Measurements from ENCODE around the gene SRXN1.

The SRXN1 gene

DNA sequence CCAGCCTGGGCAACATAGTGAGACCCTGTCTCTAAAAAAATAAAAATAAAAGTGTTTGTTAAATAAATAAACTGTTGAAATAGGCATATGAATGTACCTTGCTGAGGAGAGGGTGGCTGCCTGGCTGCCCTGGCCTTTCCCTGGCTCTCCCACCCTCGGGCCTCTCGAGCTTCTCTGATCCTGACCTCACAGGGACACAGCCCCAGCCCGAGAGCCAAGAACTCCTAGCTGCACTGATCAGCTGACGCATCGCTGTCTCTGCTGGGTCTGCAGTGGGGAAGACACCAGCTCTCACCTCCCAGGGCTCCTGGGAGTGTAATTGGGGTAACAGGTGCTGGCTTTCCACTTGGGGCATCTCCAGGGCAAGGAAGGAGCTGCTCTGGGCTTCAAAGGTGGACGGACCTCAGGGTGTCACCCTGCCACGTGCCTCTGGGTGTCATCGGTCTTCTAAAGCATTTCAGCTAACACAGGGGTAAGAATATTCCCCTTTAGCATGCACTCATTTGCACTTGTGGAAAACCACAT lies 49.8 kb downstream of the SRXN1 start:
- H3K9me3 Mint-ChIP-seq = no peaks in the 10 kb centered on the region
- H3K27me3 Mint-ChIP-seq (ENCODE audit: low read depth) = peaks cover 12% of the 10 kb centered on the region
- H3K27ac Mint-ChIP-seq = no peak overlapping the region
- H3K4me3 Mint-ChIP-seq = no peak overlapping the region
- DNase-seq (ENCODE audit: low spot score) = no peak
- H3K4me1 Mint-ChIP-seq (ENCODE audit: low read depth) = peaks cover 3% of the 10 kb centered on the region
- no peaks in the 10 kb centered on the region for H3K36me3 Mint-ChIP-seq (ENCODE audit: low read depth)

DNA sequence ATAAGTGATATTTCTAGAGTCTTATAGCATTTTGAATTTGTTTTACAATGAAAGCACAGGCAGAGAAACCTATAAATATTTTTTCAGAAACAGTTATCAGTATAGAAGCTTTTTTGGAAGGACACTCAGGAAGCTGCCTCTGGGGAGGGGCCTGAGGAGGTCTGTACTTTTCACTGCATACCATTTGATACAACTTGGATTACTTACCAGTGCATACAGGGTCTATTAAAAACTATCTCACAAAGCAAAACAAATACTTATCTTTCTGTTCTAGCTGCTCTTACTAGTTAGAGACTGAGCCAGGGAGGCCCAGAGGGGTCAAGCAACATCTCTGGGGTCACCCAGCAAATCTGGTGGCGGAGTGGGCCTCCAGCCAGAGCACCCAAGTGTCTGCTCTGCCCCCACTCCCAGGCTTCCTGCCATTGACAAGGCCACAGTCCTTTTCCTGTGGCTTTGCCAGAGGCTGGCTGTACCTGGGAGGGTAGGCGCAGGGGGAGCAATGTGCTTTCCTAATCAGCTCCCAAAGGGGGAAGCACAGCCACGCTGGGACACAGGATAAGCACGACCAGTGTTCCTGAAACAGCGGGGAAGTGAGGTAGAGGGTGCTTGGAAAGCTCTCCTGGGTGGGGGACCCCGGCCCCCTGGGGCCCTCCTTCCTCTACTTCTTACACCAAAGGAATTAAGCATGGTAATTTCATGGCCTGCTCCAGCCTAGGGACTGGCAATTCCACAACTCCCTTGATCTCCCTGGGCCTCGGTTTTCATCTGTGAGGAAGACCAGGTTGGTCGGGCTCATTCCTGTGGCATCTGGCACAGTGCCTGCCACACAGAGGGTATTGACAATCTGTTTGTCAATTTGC lies 50.7 kb downstream of the SRXN1 start:
- Mint-ChIP-seq H3K27me3 (ENCODE audit: low read depth) (peaks cover 6% of the 10 kb centered on the region), H3K27ac (no peak overlapping the region), H3K4me3 (no peak overlapping the region), H3K4me1 (ENCODE audit: low read depth) (peaks cover 3% of the 10 kb centered on the region), H3K9me3 (no peaks in the 10 kb centered on the region), H3K36me3 (ENCODE audit: low read depth) (no peaks in the 10 kb centered on the region)
- no peak for DNase-seq (ENCODE audit: low spot score)

DNA sequence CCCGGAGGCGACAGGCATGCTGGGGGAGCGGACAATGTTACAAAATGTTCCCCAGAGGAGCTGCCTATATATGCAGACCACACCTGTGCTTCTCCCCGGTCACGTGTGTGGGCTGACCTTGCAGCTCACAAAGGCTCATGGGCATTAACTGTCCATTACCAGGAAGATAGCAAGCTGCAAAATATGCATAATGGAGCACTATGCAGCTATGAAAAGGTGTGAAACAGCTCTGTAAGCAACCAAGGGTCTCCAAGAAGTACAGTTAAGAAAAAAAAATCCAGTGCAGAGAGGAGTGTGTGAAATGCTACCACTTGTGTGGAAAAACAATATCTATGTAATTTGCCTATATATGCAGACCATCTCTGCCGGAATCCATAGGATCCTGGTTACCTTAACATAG lies 52.3 kb downstream of the SRXN1 start:
- H3K27me3 Mint-ChIP-seq (ENCODE audit: low read depth) = no peaks in the 10 kb centered on the region
- no peak overlapping the region for H3K27ac Mint-ChIP-seq
- no peaks in the 10 kb centered on the region for H3K4me1 Mint-ChIP-seq (ENCODE audit: low read depth)
- H3K36me3 Mint-ChIP-seq (ENCODE audit: low read depth) = no peaks in the 10 kb centered on the region
- no peak for DNase-seq (ENCODE audit: low spot score)
- no peak overlapping the region for H3K4me3 Mint-ChIP-seq
- H3K9me3 Mint-ChIP-seq = no peaks in the 10 kb centered on the region

DNA sequence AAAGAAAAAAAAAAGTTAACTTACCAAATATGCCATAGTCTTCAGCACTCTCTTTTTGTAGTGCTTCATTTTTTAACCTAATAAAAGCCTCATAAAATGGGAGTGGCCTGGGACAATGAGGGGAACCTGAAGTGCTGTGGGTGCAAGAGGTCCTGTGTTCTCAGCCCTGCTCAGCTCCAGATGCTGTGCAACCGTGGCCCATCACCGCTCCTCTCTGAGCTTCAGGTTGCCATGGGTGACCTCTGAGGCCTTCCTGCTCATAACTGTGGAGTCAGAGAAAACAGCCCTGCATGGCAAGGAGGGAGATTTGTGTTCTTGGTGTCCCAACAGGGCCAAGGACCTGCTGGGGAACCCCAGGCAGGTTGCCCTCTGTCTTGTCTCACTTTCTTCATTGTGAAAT lies 52.9 kb downstream of the SRXN1 start:
- Mint-ChIP-seq H3K36me3 (ENCODE audit: low read depth) (no peaks in the 10 kb centered on the region), H3K27me3 (ENCODE audit: low read depth) (no peaks in the 10 kb centered on the region), H3K27ac (no peak overlapping the region), H3K4me1 (ENCODE audit: low read depth) (no peaks in the 10 kb centered on the region), H3K4me3 (no peak overlapping the region), H3K9me3 (no peaks in the 10 kb centered on the region)
- no peak for DNase-seq (ENCODE audit: low spot score)

DNA sequence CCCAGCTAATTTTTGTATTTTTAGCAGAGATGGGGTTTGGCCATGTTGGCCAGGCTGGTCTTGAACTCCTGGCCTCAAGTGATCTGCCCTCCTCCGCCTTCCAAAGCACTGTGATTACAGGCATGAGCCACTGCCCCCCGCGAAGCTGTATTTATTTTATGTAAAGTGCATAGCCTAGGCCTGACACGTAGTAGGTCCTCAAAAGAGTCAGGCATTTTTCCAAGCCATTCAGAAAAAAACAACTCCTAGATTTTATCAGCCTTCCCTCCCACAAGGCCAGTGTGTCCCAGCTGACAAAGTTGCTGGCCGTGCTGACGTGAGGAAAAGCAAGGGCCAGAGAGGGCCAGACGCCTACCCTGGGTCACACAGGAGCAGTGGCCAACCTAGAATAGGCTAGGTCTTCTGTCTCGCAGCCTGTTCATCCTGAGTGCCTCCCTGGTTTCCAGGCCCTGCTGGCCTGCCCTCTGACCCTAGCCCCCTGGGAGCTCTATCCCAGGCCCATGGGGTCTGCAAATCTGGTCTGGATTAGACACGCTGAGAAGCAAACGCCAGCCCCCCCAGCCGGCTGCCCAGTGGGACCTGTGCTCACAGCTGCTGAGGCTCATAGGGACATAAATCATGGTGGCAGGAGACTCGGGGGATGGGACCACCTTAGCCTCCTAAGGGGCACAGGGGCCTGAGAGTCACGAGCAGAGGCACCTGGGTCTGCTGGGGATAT lies 54.7 kb downstream of the SRXN1 start:
- Mint-ChIP-seq H3K4me1 (ENCODE audit: low read depth) (no peaks in the 10 kb centered on the region), H3K36me3 (ENCODE audit: low read depth) (no peaks in the 10 kb centered on the region), H3K27ac (no peak overlapping the region), H3K4me3 (no peak overlapping the region), H3K27me3 (ENCODE audit: low read depth) (no peaks in the 10 kb centered on the region), H3K9me3 (no peaks in the 10 kb centered on the region)
- DNase-seq (ENCODE audit: low spot score) = no peak

DNA sequence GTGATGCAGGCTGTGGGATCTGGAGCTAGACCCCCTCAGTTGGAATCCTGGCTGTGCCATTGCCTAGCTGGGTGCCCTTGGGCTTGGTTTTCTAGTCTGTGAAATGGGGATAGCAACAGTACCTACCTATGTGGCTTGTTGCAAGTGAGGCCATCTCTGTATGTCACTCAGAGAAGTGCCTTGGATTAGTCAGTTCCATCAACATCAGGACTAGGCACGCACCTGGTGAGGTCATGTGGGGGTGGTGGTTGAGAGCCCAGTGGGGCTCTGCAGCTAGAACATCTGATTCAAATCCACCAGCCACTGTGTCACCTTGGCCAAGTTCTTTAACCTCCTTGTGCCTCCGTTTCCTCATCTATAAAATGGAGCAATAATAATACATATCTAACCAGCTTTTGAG lies 55.4 kb downstream of the SRXN1 start:
- Mint-ChIP-seq H3K9me3 (no peaks in the 10 kb centered on the region), H3K27ac (no peak overlapping the region), H3K4me3 (no peak overlapping the region), H3K36me3 (ENCODE audit: low read depth) (no peaks in the 10 kb centered on the region), H3K4me1 (ENCODE audit: low read depth) (no peaks in the 10 kb centered on the region), H3K27me3 (ENCODE audit: low read depth) (peaks cover 2% of the 10 kb centered on the region)
- no peak for DNase-seq (ENCODE audit: low spot score)

Data from T-helper 2 cell treated with Interferon-gamma antibody and Interleukin-4, amounts not matched to agents 5 μg/mL and 100 μg/mL, for 36 hours (primary cell).